IPS DF 6.9 (cell line): Measurements from ENCODE around the gene GDPD1.

Experiments
- DNase-seq: peaks from one replicate; pipeline ENCODE4 v3.0.0-alpha.2; 2013; ENCODE audit warnings: low read depth, low spot score
- H3K27ac ChIP-seq: one replicate; pipeline ENCODE4 v1.5.1; 2013; ENCODE audit warnings: low read length, control low read depth
- H3K27me3 ChIP-seq: 2 replicates; pipeline ENCODE4 v1.6.1; 2013; ENCODE audit warnings: mild to moderate bottlenecking, low read length; ENCODE audit not compliant: control insufficient read depth, insufficient read depth
- H3K36me3 ChIP-seq: 2 replicates; pipeline ENCODE4 v1.6.1; 2013; ENCODE audit warnings: low read length; ENCODE audit not compliant: control insufficient read depth, insufficient read depth
- H3K4me1 ChIP-seq: 2 replicates; pipeline ENCODE4 v1.6.1; 2013; ENCODE audit warnings: low read length; ENCODE audit not compliant: control insufficient read depth, insufficient read depth
- H3K4me3 ChIP-seq: 2 replicates; pipeline ENCODE4 v1.5.1; 2013; ENCODE audit warnings: mild to moderate bottlenecking, low read length
- H3K9me3 ChIP-seq: 2 replicates; pipeline ENCODE4 v1.6.1; 2013; ENCODE audit warnings: low read length, inconsistent platforms; ENCODE audit not compliant: control insufficient read depth, insufficient read depth
- WGBS: extraction: QIAGEN DNeasy Blood & Tissue Kit; methylation state at CpG from one replicate; pipeline ENCODE4 v1.1.7; 2013; ENCODE audit warnings: mixed read lengths, missing lambda C conversion rate; ENCODE audit not compliant: insufficient read length, insufficient coverage; 5-methylcytosine and 5-hydroxymethylcytosine counted together

Gene GDPD1

DNA sequence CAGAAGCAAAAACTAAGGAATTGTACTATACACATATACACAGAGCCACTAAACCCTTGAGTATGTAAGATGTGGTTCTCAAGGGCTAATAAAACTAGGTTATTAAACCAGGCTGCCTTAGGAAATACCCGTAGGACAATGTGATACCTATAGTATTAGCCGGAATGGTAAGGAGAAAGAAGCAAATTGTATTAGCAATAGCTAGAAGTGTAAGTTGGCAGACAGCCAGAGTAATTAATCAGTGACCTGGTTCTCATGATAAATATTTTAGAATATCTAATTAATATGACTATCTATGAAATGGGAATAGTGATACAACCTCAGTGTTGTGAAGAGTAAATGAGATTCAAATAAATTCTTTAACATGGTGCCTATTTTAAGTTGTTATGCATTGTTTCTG is 18.6 kb downstream of the GDPD1 start:
- no peaks in the 10 kb centered on the region for H3K9me3 ChIP-seq
- H3K4me1 ChIP-seq = no peaks in the 10 kb centered on the region
- no peaks in the 10 kb centered on the region for H3K27me3 ChIP-seq
- no peak overlapping the region for H3K4me3 ChIP-seq
- H3K36me3 ChIP-seq = no peaks in the 10 kb centered on the region
- no CpG with 5 or more reads among the region's 2 CpGs for WGBS
- H3K27ac ChIP-seq = no peak overlapping the region
- no peak for DNase-seq

DNA sequence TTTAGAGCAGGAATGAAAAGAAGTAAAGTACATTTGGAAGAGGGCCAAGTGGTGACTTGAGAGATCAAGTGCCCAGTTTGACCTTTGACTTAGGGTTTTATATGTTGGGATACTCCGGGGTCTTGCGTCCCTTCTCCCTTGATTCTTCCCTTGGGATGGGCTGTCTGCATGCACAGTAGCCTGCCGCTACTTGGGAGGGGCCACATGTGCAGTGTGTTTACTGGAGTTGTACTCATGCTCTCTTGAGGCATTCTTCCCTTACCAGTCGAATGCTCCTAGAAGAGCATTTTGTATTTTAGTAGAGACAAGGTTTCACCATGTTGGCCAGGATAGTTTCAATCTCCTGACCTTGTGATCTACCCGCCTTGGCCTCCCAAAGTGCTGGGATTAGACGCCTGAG is 23.8 kb downstream of the GDPD1 start:
- Histone ChIP-seq H3K4me3 (no peak overlapping the region), H3K27ac (no peak overlapping the region), H3K4me1 (no peaks in the 10 kb centered on the region), H3K9me3 (no peaks in the 10 kb centered on the region), H3K27me3 (no peaks in the 10 kb centered on the region), H3K36me3 (no peaks in the 10 kb centered on the region; the same call in 1 of the 2 replicates)
- no peak for DNase-seq
- no CpG with 5 or more reads among the region's 6 CpGs for WGBS

DNA sequence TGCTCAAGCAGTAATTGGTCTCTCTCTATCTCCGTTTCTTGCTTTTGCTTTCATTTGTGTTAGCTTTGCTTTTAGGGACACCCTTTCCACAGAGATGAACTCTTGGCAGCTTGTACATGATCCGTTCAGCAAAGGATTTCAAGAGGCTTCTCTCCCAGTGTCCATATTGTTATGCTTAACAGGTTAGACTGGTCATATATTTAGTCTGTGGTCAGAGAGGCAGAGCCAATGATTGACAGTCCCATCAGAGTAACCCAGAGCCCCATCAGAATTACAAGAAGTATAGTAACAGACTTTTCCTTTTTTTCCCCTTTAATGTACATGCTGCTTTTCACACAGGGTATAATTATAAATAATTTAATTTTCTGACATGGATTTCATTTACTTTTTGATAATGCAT is 34.4 kb downstream of the GDPD1 start:
- Histone ChIP-seq H3K9me3 (no peaks in the 10 kb centered on the region), H3K36me3 (no peaks in the 10 kb centered on the region), H3K27me3 (no peaks in the 10 kb centered on the region), H3K27ac (no peak overlapping the region), H3K4me1 (no peaks in the 10 kb centered on the region), H3K4me3 (no peak overlapping the region)
- DNase-seq = no peak
- WGBS = no CpG with 5 or more reads among the region's 2 CpGs

DNA sequence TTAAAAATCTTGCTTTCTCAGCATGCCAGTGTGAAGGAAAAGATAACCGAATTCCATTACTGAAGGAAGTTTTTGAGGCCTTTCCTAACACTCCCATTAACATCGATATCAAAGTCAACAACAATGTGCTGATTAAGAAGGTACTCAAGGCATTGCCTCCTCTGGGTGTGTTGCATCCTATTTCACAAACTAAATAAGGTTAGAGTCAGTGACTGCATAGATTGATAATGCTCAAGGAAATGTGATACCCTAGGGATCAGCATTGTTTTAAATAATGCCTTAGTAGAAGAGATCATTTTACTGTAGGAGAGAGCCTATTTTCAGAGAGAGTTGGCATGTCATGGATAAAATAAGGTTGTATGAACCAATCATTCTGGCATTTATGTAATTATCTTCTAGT is 36.8 kb downstream of the GDPD1 start:
- Histone ChIP-seq H3K27me3 (no peaks in the 10 kb centered on the region), H3K9me3 (no peaks in the 10 kb centered on the region), H3K36me3 (no peaks in the 10 kb centered on the region), H3K4me3 (no peak overlapping the region), H3K4me1 (no peaks in the 10 kb centered on the region), H3K27ac (no peak overlapping the region)
- WGBS = no CpG with 5 or more reads among the region's 2 CpGs
- no peak for DNase-seq

DNA sequence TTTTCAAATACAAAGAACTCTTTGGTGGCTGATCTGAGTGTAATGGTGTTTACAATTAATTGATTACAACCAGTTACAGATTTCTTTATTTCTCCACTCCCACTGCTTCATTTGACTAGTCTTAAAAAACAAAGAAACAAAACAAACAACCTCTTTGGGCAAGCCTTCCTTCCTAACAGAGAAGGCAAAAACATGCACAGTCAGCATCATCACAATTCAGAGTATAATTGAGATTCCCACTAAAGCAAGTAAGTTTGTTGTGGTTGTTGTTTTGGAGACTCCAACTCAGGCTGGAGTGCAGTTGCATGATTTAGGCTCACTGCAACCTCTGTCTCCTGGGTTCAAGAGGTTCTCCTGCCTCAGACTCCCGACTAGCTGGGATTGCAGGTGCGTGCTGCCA is 40.4 kb downstream of the GDPD1 start:
- no CpG with 5 or more reads among the region's 2 CpGs for WGBS
- DNase-seq = no peak
- Histone ChIP-seq H3K4me1 (no peaks in the 10 kb centered on the region), H3K27ac (no peak overlapping the region), H3K9me3 (no peaks in the 10 kb centered on the region), H3K4me3 (no peak overlapping the region), H3K27me3 (no peaks in the 10 kb centered on the region), H3K36me3 (no peaks in the 10 kb centered on the region)

DNA sequence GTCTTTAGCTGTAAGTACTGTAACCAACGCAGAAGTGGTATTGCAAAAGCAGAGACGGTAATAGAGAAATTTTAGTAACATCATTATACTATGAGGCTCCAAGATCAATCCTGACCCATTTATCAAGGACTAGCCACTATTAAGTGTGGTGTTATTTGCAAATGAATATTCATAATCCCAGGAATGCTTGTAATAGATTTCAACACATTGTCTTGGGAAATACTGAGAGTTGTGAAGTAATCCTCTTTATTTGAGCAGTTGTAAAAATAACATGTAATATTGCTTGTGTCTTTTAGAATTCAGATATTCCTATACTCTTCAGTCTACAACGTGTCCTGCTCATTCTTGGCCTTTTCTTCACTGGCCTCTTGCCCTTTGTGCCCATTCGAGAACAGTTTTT is 46.4 kb downstream of the GDPD1 start:
- WGBS = no CpG with 5 or more reads among the region's 4 CpGs
- H3K27me3 ChIP-seq = no peaks in the 10 kb centered on the region
- no peak overlapping the region for H3K27ac ChIP-seq
- no peaks in the 10 kb centered on the region for H3K9me3 ChIP-seq
- no peaks in the 10 kb centered on the region for H3K36me3 ChIP-seq
- no peak overlapping the region for H3K4me3 ChIP-seq
- H3K4me1 ChIP-seq = no peaks in the 10 kb centered on the region
- no peak for DNase-seq

DNA sequence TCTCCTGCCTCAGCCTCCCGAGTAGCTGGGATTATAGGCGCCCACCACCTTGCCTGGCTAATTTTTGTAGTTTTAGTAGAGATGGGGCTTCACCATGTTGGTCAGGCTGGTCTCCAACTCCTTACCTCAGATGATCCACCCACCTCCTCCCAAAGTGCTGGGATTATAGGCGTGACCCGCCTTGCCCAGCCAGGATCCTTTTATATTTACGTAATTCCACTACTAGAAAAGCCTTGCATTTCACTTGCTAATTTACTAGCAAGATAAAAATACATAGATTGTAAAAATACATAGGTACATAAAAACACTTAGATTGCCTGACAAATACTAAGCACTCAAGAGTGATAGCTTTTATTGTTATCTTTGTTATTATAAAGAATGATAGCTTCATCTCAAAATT is 47.5 kb downstream of the GDPD1 start:
- Histone ChIP-seq H3K9me3 (no peaks in the 10 kb centered on the region), H3K36me3 (no peaks in the 10 kb centered on the region), H3K27ac (no peak overlapping the region), H3K4me1 (no peaks in the 10 kb centered on the region), H3K4me3 (no peak overlapping the region), H3K27me3 (no peaks in the 10 kb centered on the region)
- DNase-seq = no peak
- no CpG with 5 or more reads among the region's 5 CpGs for WGBS

DNA sequence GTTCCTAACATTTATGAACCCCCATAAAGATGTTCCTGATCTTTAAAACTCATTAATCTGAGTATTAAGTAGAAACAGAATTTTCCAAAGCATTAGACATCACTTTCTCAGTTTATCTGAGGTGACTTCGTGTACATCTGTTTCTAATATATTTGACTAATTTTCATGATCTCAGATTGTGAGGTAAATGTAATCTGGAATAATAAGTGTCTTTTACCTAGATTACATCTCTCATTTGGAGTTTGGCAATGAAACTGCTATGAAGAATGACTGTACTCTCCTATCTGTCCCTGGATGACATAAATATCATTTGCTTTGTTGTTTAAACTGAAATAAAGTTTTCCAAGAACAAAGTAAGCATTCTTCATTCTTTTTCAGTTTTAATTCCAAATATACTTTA is 55.3 kb downstream of the GDPD1 start:
- H3K36me3 ChIP-seq = no peaks in the 10 kb centered on the region
- no CpG with 5 or more reads among the region's 1 CpG for WGBS
- no peak overlapping the region for H3K4me3 ChIP-seq
- no peak overlapping the region for H3K27ac ChIP-seq
- H3K4me1 ChIP-seq = no peaks in the 10 kb centered on the region
- H3K27me3 ChIP-seq = no peaks in the 10 kb centered on the region
- DNase-seq = no peak
- no peaks in the 10 kb centered on the region for H3K9me3 ChIP-seq

DNA sequence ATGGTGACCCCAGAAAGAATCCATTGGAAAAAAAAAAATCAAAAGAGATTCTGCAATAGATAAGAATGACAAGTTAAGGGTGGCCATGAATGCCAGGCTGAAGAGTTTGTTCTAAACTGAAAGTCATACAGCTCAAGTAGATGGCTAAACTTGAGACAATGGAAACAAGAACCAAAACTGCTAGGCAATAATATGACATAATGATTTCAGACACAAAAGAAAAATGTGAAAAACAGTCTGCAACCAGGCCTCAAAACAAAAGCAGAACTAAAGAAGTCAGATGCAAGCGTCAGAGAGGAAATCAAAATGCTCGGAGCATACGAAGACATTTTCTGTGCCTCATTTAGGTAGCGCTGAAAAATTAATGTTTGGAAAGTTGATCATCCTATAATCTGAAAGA is 56.7 kb downstream of the GDPD1 start:
- WGBS = no CpG with 5 or more reads among the region's 4 CpGs

DNA sequence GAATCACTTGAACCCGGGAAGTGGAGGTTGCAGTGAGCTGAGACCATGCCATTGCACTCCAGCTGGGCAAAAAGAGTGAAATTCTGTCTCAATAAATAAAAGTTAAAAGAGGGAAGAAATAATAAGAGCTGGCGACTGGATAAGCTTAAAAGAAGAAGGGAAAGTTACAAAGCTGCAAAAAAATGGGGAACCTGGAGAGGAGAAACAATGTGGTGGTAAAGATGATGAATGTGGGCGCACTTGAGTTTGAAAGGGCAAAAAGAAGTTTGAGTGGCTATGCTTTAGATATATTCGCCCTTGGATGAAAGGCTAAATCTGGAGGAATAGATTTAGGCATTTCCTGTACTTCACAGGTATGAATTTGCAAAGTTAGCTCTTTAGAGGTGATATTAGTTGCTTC is 58.1 kb downstream of the GDPD1 start:
- Histone ChIP-seq H3K27ac (no peak overlapping the region), H3K4me3 (no peak overlapping the region), H3K36me3 (no peaks in the 10 kb centered on the region), H3K27me3 (no peaks in the 10 kb centered on the region), H3K4me1 (no peaks in the 10 kb centered on the region), H3K9me3 (no peaks in the 10 kb centered on the region)
- WGBS = 100% methylated on average over 1 of the region's 4 CpGs
- no peak for DNase-seq

More for the DNA sequence above, 56.7 kb downstream of the GDPD1 start:
- no peak for DNase-seq
- Histone ChIP-seq H3K4me1 (no peaks in the 10 kb centered on the region), H3K27me3 (no peaks in the 10 kb centered on the region), H3K27ac (no peak overlapping the region), H3K9me3 (no peaks in the 10 kb centered on the region), H3K4me3 (no peak overlapping the region), H3K36me3 (no peaks in the 10 kb centered on the region)

DNA sequence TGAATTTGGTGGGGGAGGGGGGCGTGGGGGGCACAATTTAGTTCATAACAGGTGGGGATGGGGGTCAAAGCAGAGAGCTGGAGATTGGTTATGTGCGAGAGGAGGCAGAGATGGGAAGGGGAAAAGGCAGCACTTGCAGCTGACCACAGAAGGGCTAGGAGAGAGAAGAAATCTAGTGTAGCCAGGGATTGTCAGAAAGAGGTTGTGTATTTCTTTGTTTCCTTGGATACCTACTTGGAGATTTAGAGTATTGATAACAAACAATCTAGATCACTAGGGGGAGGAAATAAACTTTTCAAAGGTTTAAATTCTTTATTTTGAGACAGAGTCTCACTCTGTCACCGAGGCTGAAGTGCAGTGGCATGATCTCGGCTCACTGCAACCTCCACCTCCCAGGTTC is 64.0 kb downstream of the GDPD1 start:
- Histone ChIP-seq H3K4me3 (no peak overlapping the region), H3K36me3 (no peaks in the 10 kb centered on the region), H3K27me3 (no peaks in the 10 kb centered on the region), H3K27ac (no peak overlapping the region), H3K9me3 (no peaks in the 10 kb centered on the region), H3K4me1 (no peaks in the 10 kb centered on the region)
- no CpG with 5 or more reads among the region's 4 CpGs for WGBS
- DNase-seq = no peak
